H1 (cell line): ENCODE measurements around the gene RAP1GAP. TPM values are rescaled to one million over a fixed set of nuclear protein-coding genes. Genes with fewer than 3 reads are reported as not detected.

Experiments
- BRCA1 ChIP-seq: IDR thresholded peaks from 2 replicates; pipeline ENCODE4 v1.6.1; 2012; ENCODE audit warnings: low read depth, low read length, improper control_type of control experiment
- EGR1 ChIP-seq: IDR thresholded peaks from 2 replicates; pipeline ENCODE4 v1.6.1; 2011; ENCODE audit warnings: low read depth, low read length, borderline replicate concordance
- HDAC6 ChIP-seq: IDR thresholded peaks from one replicate; pipeline ENCODE4 v1.7.1; 2012; ENCODE audit warnings: low read depth, mild to moderate bottlenecking, inconsistent platforms, low read length, moderate library complexity
- PHF8 ChIP-seq: fragments of 200-600 bp; sonication (generic); conservative IDR thresholded peaks from 2 replicates; pipeline ENCODE4 v1.7.1; 2012; ENCODE audit warnings: low read depth, mild to moderate bottlenecking, inconsistent platforms, low read length, moderate library complexity
- RFX5 ChIP-seq: IDR thresholded peaks from 2 replicates; pipeline ENCODE4 v1.6.1; 2011; ENCODE audit warnings: low read depth, low read length, improper control_type of control experiment, borderline replicate concordance
- SRF ChIP-seq: IDR thresholded peaks from 2 replicates; pipeline ENCODE4 v1.6.1; 2011; ENCODE audit warnings: mild to moderate bottlenecking, low read depth, low read length, moderate library complexity
- TCF12 ChIP-seq: IDR thresholded peaks from 2 replicates; pipeline ENCODE4 v1.6.1; 2011; ENCODE audit warnings: low read depth, mild to moderate bottlenecking, low read length
- polyA plus RNA-seq, 7 experiments: library from polyadenylated mRNA; depleted of rRNA in 3 of 7; stranded (reverse) in 5 of 7; unstranded in 2 of 7; fragments of >200 nt in 5 of 7; fragments of 200-250 nt in 2 of 7; gene quantifications; 1 replicate in 5 of 7; 2 replicates in 1 of 7; 4 replicates in 1 of 7; pipeline versions ENCODE4 v1.2.1 to v1.2.3, GENCODE V29; 2011 to 2013; ENCODE audit warnings: missing spikeins in 2 of 7, mixed read lengths in 2 of 7
- total RNA-seq: library from RNA; stranded (reverse); fragmentation: NEBNext Ultra II Directional; extraction: Animal tissue kit (Norgen Biotek cat#: 25700); gene quantifications from 2 replicates; pipeline ENCODE4 v1.2.1, GENCODE V29; 2021
- TF ChIP-seq, protein P1 (sequence below): fragments of 300-600 bp; sonication (generic); IDR thresholded peaks from 2 replicates; pipeline ENCODE4 v1.7.1; 2012; ENCODE audit warnings: low read length, moderate library complexity, mild to moderate bottlenecking, inconsistent platforms; ENCODE audit not compliant: insufficient replicate concordance
- TF ChIP-seq, protein P2 (sequence below): IDR thresholded peaks from 2 replicates; pipeline ENCODE4 v1.6.1; 2011; ENCODE audit warnings: low read depth, mild to moderate bottlenecking, low read length; ENCODE audit not compliant: insufficient read depth

The RAP1GAP gene
- total and polyA plus RNA-seq, 2 of the 8 experiments (the other 6 are each of a cell fraction or from before 2014, with no cell fraction given): 8.4 TPM

DNA sequence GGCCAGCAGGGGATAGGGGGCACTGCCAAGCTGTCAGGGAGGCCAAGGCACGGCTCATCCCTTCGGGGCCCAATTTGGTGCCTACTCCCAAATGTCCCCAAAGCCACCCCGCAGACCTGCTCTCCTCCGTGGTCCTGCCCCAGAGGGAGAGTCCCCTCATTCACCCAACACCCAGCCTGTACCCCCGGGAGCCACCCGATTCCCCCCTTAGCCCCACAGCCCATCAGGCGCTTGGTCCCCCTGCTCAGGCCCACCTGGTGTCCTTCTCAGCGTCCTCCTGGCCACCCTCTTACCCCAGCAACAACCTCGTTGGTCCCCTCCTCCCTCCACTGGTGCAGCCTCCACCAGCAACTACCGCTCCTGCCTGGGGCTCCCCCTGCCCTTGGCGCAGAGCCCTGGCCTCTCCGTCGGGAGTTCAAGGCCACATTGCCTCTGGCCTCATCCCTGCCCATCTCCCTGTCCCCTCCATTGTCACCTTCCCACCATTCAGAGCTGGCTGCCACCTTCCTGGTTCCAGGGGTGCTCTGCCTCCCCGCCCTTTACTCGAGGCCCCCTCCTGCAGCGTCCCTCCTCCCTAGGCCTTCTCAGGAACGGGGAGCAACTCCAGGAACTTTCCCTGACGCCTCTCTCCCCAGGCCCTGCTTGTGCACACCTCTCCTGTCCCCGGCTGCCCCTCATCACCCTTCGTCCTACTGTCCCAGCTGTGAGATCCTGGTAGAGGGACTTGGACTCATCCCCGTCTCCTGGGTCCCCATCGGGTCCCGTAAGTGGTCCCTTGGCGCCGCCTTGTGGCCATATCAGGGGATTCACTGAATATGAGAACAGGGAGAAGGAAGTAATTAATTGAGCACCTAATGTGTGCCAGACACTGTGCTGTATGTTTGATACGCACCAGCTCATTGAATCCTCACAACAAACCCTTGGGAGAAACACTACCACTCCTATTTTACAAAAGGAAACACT, 73.9 kb downstream of the RAP1GAP start (continued):
- no peak for TF ChIP-seq EGR1
- TF ChIP-seq, protein P1, sequence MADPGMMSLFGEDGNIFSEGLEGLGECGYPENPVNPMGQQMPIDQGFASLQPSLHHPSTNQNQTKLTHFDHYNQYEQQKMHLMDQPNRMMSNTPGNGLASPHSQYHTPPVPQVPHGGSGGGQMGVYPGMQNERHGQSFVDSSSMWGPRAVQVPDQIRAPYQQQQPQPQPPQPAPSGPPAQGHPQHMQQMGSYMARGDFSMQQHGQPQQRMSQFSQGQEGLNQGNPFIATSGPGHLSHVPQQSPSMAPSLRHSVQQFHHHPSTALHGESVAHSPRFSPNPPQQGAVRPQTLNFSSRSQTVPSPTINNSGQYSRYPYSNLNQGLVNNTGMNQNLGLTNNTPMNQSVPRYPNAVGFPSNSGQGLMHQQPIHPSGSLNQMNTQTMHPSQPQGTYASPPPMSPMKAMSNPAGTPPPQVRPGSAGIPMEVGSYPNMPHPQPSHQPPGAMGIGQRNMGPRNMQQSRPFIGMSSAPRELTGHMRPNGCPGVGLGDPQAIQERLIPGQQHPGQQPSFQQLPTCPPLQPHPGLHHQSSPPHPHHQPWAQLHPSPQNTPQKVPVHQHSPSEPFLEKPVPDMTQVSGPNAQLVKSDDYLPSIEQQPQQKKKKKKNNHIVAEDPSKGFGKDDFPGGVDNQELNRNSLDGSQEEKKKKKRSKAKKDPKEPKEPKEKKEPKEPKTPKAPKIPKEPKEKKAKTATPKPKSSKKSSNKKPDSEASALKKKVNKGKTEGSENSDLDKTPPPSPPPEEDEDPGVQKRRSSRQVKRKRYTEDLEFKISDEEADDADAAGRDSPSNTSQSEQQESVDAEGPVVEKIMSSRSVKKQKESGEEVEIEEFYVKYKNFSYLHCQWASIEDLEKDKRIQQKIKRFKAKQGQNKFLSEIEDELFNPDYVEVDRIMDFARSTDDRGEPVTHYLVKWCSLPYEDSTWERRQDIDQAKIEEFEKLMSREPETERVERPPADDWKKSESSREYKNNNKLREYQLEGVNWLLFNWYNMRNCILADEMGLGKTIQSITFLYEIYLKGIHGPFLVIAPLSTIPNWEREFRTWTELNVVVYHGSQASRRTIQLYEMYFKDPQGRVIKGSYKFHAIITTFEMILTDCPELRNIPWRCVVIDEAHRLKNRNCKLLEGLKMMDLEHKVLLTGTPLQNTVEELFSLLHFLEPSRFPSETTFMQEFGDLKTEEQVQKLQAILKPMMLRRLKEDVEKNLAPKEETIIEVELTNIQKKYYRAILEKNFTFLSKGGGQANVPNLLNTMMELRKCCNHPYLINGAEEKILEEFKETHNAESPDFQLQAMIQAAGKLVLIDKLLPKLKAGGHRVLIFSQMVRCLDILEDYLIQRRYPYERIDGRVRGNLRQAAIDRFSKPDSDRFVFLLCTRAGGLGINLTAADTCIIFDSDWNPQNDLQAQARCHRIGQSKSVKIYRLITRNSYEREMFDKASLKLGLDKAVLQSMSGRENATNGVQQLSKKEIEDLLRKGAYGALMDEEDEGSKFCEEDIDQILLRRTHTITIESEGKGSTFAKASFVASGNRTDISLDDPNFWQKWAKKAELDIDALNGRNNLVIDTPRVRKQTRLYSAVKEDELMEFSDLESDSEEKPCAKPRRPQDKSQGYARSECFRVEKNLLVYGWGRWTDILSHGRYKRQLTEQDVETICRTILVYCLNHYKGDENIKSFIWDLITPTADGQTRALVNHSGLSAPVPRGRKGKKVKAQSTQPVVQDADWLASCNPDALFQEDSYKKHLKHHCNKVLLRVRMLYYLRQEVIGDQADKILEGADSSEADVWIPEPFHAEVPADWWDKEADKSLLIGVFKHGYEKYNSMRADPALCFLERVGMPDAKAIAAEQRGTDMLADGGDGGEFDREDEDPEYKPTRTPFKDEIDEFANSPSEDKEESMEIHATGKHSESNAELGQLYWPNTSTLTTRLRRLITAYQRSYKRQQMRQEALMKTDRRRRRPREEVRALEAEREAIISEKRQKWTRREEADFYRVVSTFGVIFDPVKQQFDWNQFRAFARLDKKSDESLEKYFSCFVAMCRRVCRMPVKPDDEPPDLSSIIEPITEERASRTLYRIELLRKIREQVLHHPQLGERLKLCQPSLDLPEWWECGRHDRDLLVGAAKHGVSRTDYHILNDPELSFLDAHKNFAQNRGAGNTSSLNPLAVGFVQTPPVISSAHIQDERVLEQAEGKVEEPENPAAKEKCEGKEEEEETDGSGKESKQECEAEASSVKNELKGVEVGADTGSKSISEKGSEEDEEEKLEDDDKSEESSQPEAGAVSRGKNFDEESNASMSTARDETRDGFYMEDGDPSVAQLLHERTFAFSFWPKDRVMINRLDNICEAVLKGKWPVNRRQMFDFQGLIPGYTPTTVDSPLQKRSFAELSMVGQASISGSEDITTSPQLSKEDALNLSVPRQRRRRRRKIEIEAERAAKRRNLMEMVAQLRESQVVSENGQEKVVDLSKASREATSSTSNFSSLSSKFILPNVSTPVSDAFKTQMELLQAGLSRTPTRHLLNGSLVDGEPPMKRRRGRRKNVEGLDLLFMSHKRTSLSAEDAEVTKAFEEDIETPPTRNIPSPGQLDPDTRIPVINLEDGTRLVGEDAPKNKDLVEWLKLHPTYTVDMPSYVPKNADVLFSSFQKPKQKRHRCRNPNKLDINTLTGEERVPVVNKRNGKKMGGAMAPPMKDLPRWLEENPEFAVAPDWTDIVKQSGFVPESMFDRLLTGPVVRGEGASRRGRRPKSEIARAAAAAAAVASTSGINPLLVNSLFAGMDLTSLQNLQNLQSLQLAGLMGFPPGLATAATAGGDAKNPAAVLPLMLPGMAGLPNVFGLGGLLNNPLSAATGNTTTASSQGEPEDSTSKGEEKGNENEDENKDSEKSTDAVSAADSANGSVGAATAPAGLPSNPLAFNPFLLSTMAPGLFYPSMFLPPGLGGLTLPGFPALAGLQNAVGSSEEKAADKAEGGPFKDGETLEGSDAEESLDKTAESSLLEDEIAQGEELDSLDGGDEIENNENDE: no peak
- TF ChIP-seq, protein P2, sequence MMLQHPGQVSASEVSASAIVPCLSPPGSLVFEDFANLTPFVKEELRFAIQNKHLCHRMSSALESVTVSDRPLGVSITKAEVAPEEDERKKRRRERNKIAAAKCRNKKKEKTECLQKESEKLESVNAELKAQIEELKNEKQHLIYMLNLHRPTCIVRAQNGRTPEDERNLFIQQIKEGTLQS: no peak
- no peak for TF ChIP-seq BRCA1
- no peak for TF ChIP-seq HDAC6
- no peak for TF ChIP-seq TCF12
- no peak for TF ChIP-seq PHF8
- no peak for TF ChIP-seq RFX5
- TF ChIP-seq SRF: no peak
